GM12878 (cell line): ENCODE measurements around the gene CD164. TPM values are rescaled to one million over a fixed set of nuclear protein-coding genes. Genes with fewer than 3 reads are reported as not detected.

Experiments used
- ATAC-seq: fragments of 200-7000 bp; cut with Tn5 transposase; 3 replicates; pipeline ENCODE4 v1.9.1; 2020; ENCODE audit warnings: mild to moderate bottlenecking, moderate library complexity
- BruUV-seq: library from RNA; stranded (reverse); fragments of 400-500 nt; replicated peaks from 2 replicates; lab custom pipeline; 2021; lab: Mats Ljungman, UMichigan
- CTCF ChIA-PET: fragments of 300-600 bp; sonication (Branson Sonifier 250); formaldehyde crosslinking; extraction: SDS; loops from one replicate; lab custom pipeline; 2021; ENCODE audit warnings: inconsistent platforms; lab: Yijun Ruan, JAX
- POLR2A ChIA-PET: fragments of 350-600 bp; formaldehyde crosslinking; extraction: SDS; loops from one replicate; lab custom pipeline; 2021; ENCODE audit warnings: inconsistent platforms; lab: Charles Lee
- RAD21 ChIA-PET: fragments of 300-600 bp; sonication (Branson Sonifier 250); formaldehyde crosslinking; loops from one replicate; lab custom pipeline; 2023; ENCODE audit warnings: antibody characterized with exemption; ENCODE audit not compliant: unreplicated experiment; lab: Charles Lee
- SMC1A ChIA-PET: fragments of 300-600 bp; sonication (Branson Sonifier 250); formaldehyde crosslinking; loops from one replicate; lab custom pipeline; 2023; ENCODE audit not compliant: unreplicated experiment, uncharacterized antibody; lab: Charles Lee
- DNase-seq: peaks from one replicate; pipeline ENCODE4 v3.0.0-alpha.2; 2011; ENCODE audit warnings: low read depth, low spot score
- FAIRE-seq: peaks from 3 replicates; lab custom pipeline; 2011; peaks lifted over from hg19 to GRCh38; lab: Jason Lieb, UNC
- H2AFZ ChIP-seq: 2 replicates; pipeline ENCODE4 v1.6.0; 2011; ENCODE audit warnings: low read depth, low read length, control low read depth; ENCODE audit not compliant: control insufficient read depth
- H3K27ac ChIP-seq: 2 replicates; pipeline ENCODE4 v1.5.1; 2011; ENCODE audit warnings: control low read depth; ENCODE audit not compliant: control insufficient read depth, insufficient read depth
- H3K27me3 ChIP-seq, 2 experiments: replicated peaks in 1 of 2; 2 replicates each; pipeline versions ENCODE4 v1.6.0 to v1.6.1; 2011; ENCODE audit warnings: low read length in 1 of 2; ENCODE audit not compliant: control insufficient read depth in 2 of 2, insufficient read depth in 2 of 2
- H3K36me3 ChIP-seq, 2 experiments: 2 replicates each; pipeline ENCODE4 v1.5.1; 2011; ENCODE audit warnings: low read length in 1 of 2; ENCODE audit not compliant: control insufficient read depth in 2 of 2, insufficient read depth in 2 of 2
- H3K4me1 ChIP-seq: 2 replicates; pipeline ENCODE4 v1.6.1; 2011; ENCODE audit warnings: mild to moderate bottlenecking, low read length, moderate library complexity, mixed read lengths; ENCODE audit not compliant: control insufficient read depth, insufficient read depth
- H3K4me2 ChIP-seq: 2 replicates; pipeline ENCODE4 v1.6.0; 2011; ENCODE audit warnings: control low read depth; ENCODE audit not compliant: control insufficient read depth, insufficient read depth
- H3K4me3 ChIP-seq: fragments of 200-600 bp; sonication (generic); 2 replicates; pipeline ENCODE4 v1.5.1; 2016
- H3K79me2 ChIP-seq: 2 replicates; pipeline ENCODE4 v1.6.0; 2011; ENCODE audit warnings: low read length; ENCODE audit not compliant: control insufficient read depth, insufficient read depth
- H3K9ac ChIP-seq: 2 replicates; pipeline ENCODE4 v1.8.0; 2011; ENCODE audit warnings: low read length, control low read depth, mixed read lengths; ENCODE audit not compliant: control insufficient read depth, insufficient read depth
- H3K9me3 ChIP-seq: replicated peaks from 3 replicates; pipeline ENCODE4 v1.5.1; 2011; ENCODE audit warnings: mild to moderate bottlenecking, low read length; ENCODE audit not compliant: control insufficient read depth, insufficient read depth
- H4K20me1 ChIP-seq: 2 replicates; pipeline ENCODE4 v1.6.0; 2011; ENCODE audit not compliant: control insufficient read depth, insufficient read depth
- ELK1 ChIP-seq: IDR thresholded peaks from 2 replicates; pipeline ENCODE4 v1.6.1; 2012; ENCODE audit warnings: low read depth, low read length, improper control_type of control experiment
- ESRRA ChIP-seq: IDR thresholded peaks from 2 replicates; pipeline ENCODE4 v1.6.1; 2012; ENCODE audit warnings: mild to moderate bottlenecking, low read length, improper control_type of control experiment
- MAX ChIP-seq: IDR thresholded peaks from 2 replicates; pipeline ENCODE4 v1.6.1; 2012; ENCODE audit warnings: low read depth, low read length, improper control_type of control experiment
- MLLT1 ChIP-seq: fragments of 450-650 bp; IDR thresholded peaks from 2 replicates; pipeline ENCODE4 v1.6.1; 2016; ENCODE audit warnings: mild to moderate bottlenecking
- MYC ChIP-seq: IDR thresholded peaks from 2 replicates; pipeline ENCODE4 v1.6.1; 2011; ENCODE audit warnings: mild to moderate bottlenecking, low read length, moderate library complexity, inconsistent platforms; ENCODE audit not compliant: insufficient read depth, insufficient replicate concordance, insufficient read length, severe bottlenecking
- NFIC ChIP-seq: IDR thresholded peaks from 2 replicates; pipeline ENCODE4 v1.6.1; 2012; ENCODE audit warnings: low read depth, mild to moderate bottlenecking, inconsistent platforms, low read length, moderate library complexity
- NFXL1 ChIP-seq: fragments of 450-650 bp; IDR thresholded peaks from 2 replicates; pipeline ENCODE4 v1.6.1; 2017; ENCODE audit warnings: antibody characterized with exemption, mild to moderate bottlenecking, borderline replicate concordance
- PAX8 ChIP-seq: fragments of 450-650 bp; IDR thresholded peaks from 2 replicates; pipeline ENCODE4 v1.6.1; 2017; ENCODE audit warnings: mild to moderate bottlenecking, moderate library complexity
- PKNOX1 ChIP-seq: fragments of 450-650 bp; IDR thresholded peaks from 2 replicates; pipeline ENCODE4 v1.6.1; 2016; ENCODE audit warnings: mild to moderate bottlenecking
- REST ChIP-seq: IDR thresholded peaks from 2 replicates; pipeline ENCODE4 v1.6.1; 2012; ENCODE audit warnings: mild to moderate bottlenecking, low read depth, low read length
- SIX5 ChIP-seq: IDR thresholded peaks from 2 replicates; pipeline ENCODE4 v1.6.1; 2011; ENCODE audit warnings: mild to moderate bottlenecking, low read depth, low read length, moderate library complexity; ENCODE audit not compliant: severe bottlenecking
- SMAD1 ChIP-seq: fragments of 450-650 bp; IDR thresholded peaks from 2 replicates; pipeline ENCODE4 v1.6.1; 2018; ENCODE audit warnings: mild to moderate bottlenecking, low read depth; ENCODE audit not compliant: partially characterized antibody
- SMC3 ChIP-seq: IDR thresholded peaks from 2 replicates; pipeline ENCODE4 v1.6.1; 2011; ENCODE audit warnings: low read length, improper control_type of control experiment, borderline replicate concordance
- TAF1 ChIP-seq: IDR thresholded peaks from 2 replicates; pipeline ENCODE4 v1.6.1; 2011; ENCODE audit warnings: mild to moderate bottlenecking, low read depth, low read length, borderline replicate concordance
- ZNF24 ChIP-seq: fragments of 450-650 bp; IDR thresholded peaks from 2 replicates; pipeline ENCODE4 v1.6.1; 2017; ENCODE audit warnings: antibody characterized with exemption, mild to moderate bottlenecking
- ZZZ3 ChIP-seq: IDR thresholded peaks from 2 replicates; pipeline ENCODE4 v1.6.1; 2011; ENCODE audit warnings: low read depth; ENCODE audit not compliant: control insufficient read depth, insufficient read length
- WGBS: methylation state at CpG from one replicate; pipeline ENCODE4 v1.1.6; 2016; ENCODE audit warnings: low lambda C conversion rate; ENCODE audit not compliant: insufficient replicate concordance, insufficient coverage; ENCODE audit errors: missing lambda C conversion rate; 5-methylcytosine and 5-hydroxymethylcytosine counted together
- in situ Hi-C: fragments of 300-500 bp; cut with MboI; formaldehyde crosslinking; loops from 9 replicates; pipeline ENCODE4 v1.14.3; 2018; ENCODE audit warnings: mixed read lengths
- intact Hi-C: fragments of 100-400 bp; cut with micrococcal nuclease; formaldehyde crosslinking; loops from one replicate; pipeline ENCODE4 v1.14.2; 2022; ENCODE audit not compliant: unreplicated experiment
- polyA plus RNA-seq, 11 experiments: library from polyadenylated mRNA; depleted of rRNA in 4 of 11; unstranded in 6 of 11; stranded (reverse) in 5 of 11; fragments of >200 nt; fragmentation: Nextera tagmentation in 4 of 11; fragmentation: Illumina TruSeq in 1 of 11; extraction: Ambion mirVana in 4 of 11; extraction: Trizol in 1 of 11; gene quantifications; 1 replicate in 1 of 11; 2 replicates in 10 of 11; pipeline versions ENCODE4 v1.2.1 to v1.2.3, GENCODE V29; 2011 to 2016; ENCODE audit warnings: inconsistent platforms in 2 of 11, missing spikeins in 2 of 11, low read depth in 1 of 11
- total RNA-seq, 4 experiments: library from RNA; depleted of rRNA in 3 of 4; stranded (reverse); fragments of >200 nt in 3 of 4; fragmentation: Illumina TruSeq in 1 of 4; extraction: Trizol in 1 of 4; gene quantifications; 2 replicates each; pipeline versions ENCODE4 v1.2.1 to v1.2.3, GENCODE V29; 2013 to 2021

Gene CD164
- total and polyA plus RNA-seq, 10 of the 15 experiments (the other 5 are each of a cell fraction or from before 2014, with no cell fraction given) = 145 to 447 (median 211) TPM

GRCh38 chr6:109373762-109374161 lies 8.5 kb downstream of the CD164 start:
- DNase-seq (peak; percentile 89), ATAC-seq (peak; percentile 95), FAIRE-seq (peak; percentile 92)
- peak overlapping the region; percentile 46; the same call in 1 of the 2 replicates for H3K4me3 ChIP-seq
- no peaks in the 10 kb centered on the region for H3K27me3 ChIP-seq
- no peaks in the 10 kb centered on the region for H3K9me3 ChIP-seq
- peaks cover 29% of the 10 kb centered on the region for H3K4me1 ChIP-seq
- WGBS = 0% methylated on average over 4 of the region's 4 CpGs
- peaks cover 3% of the 10 kb centered on the region; the same call in 1 of the 2 replicates for H4K20me1 ChIP-seq
- ChIA-PET RAD21 (interaction anchor here (0.7 to 4.4 kb wide), 5 partner anchors 10 to 185 kb away, joined by 3 to 39 read pairs (median 3); partner anchors contain the start of genes CD164 and SMPD2), POLR2A (interaction anchor here (1.0 to 1.5 kb wide), 3 partner anchors 9 to 284 kb away, joined by 3 to 17 read pairs (median 3); partner anchors contain the start of gene CD164), CTCF (interaction anchor here (0.7 to 1.9 kb wide), 11 partner anchors 10 to 278 kb away, joined by 3 to 19 read pairs (median 3); partner anchors contain the start of genes CD164, CEP57L1 and MICAL1), SMC1A (interaction anchor here (0.6 to 5.0 kb wide), 11 partner anchors 10 to 192 kb away, joined by 3 to 63 read pairs (median 4); partner anchors contain the start of gene CD164)
- H3K27ac ChIP-seq = peak overlapping the region; percentile 68
- in situ Hi-C loops = no loop called here
- peaks cover 2 to 24% of the 10 kb centered on the region in 2 experiments for H3K36me3 ChIP-seq
- BruUV-seq = no TSS peak
- intact Hi-C loops = loop anchor here (5.0 kb wide), 1 partner anchor 1416 kb away; the partner anchor contains the start of gene SEC63
- H3K79me2 ChIP-seq = peaks cover 72% of the 10 kb centered on the region
- peak overlapping the region; percentile 60 for H3K4me2 ChIP-seq
- H2AFZ ChIP-seq = no peak overlapping the region
- H3K9ac ChIP-seq = no peak overlapping the region; the same call in 1 of the 2 replicates
- TF ChIP-seq REST (no peak), ELK1 (no peak), NFIC (peak; percentile 76; the same call in 1 of the 2 replicates), ZNF24 (no peak), SMC3 (no peak), TAF1 (no peak), SMAD1 (no peak), ZZZ3 (no peak), PAX8 (no peak), SIX5 (no peak), MLLT1 (peak; percentile 97), NFXL1 (no peak), ESRRA (no peak), MAX (no peak), PKNOX1 (no peak), MYC (no peak)
